Measurements from ENCODE around the gene TVP23A. TPM values are rescaled to one million over a fixed set of nuclear protein-coding genes. Genes with fewer than 3 reads are reported as not detected.

TVP23A gene
- total and polyA plus RNA-seq, 2 donors (not counting 1 experiment from before 2014, with no cell fraction given): 0.37 to 3.2 TPM

DNA sequence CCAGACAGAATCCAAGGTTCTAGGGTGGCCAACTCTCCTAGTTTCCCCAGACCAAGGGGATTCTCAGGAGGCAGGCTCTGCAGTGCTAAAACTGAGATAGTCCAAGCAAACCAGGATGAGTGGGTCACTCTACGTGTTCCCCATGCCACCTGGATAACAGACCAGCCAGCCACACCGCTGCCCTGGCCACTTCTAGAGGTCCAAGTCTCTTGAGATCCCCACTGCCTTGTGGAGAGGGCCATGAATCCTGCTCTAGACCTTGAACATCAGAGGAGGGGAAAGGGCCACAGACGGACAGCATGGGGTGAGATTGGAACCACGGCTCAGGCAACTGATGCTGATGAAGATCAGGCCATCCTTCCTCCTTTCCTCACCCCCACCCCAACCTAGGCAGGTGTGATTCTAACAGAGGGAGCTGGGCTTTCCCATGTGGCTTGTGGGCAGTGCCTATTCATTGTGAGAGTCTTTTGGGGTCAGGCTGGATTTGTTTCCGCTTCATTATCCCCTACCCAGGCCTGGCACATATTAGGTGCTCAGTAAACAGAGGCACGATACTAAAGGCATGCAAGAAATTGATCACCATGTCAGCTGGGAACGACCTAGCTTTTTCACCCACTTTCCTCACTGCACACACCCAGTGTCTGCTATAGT, 16.8 kb upstream of the TVP23A start:
- intact Hi-C loops (cut with micrococcal nuclease): no loop called here
- POLR2A ChIA-PET: interaction anchor here (0.5 kb wide), 1 partner anchor 12 kb away, joined by 9 read pairs; no protein-coding TSS in a partner anchor

DNA sequence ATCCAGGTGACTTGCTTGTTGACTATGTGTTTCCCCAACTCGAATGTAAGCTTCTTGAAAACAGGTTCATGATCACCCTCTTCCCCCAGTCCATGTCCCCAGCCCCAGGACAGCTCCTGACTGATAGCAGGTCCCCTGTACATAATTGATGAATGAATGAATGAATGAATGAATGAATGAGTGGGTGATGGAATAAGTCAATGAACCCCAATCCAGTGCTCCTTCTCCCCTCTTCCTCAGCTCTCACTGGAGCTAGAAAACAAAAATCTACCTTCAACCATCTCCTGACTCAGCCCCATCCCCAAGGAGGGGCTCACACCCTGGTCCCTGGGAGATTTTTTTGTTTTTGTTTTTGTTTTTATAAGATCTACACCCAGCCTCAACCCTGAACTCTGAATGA, 16.2 kb upstream of the TVP23A start:
- Mint-ChIP-seq H3K9me3 (ENCODE audit: insufficient read depth) (no peaks in the 10 kb centered on the region), H3K27ac (peak overlapping the region; percentile 75), H3K27me3 (no peaks in the 10 kb centered on the region), H3K4me3 (no peak overlapping the region), H3K4me1 (peaks cover 50% of the 10 kb centered on the region)
- peaks cover 0 to 8% (median 6%) of the 10 kb centered on the region in 3 donors for H3K9me3 ChIP-seq (ENCODE audit: control extremely low read depth in 1 of 3, control insufficient read depth in 2 of 3, insufficient read depth in 1 of 3, low read length in 2 of 3)
- DNase-seq (no peak), ATAC-seq (ENCODE audit: low read depth) (no peak)
- intact Hi-C loops (cut with micrococcal nuclease): no loop called here
- ChIA-PET CTCF (interaction anchor here (1.0 to 1.4 kb wide), 2 partner anchors 10 to 314 kb away, joined by 3 to 4 read pairs; no protein-coding TSS in a partner anchor), POLR2A (interaction anchor here (1.2 kb wide), 1 partner anchor 18 kb away, joined by 3 read pairs; no protein-coding TSS in a partner anchor)
- H3K27ac ChIP-seq (ENCODE audit: low read length in 2 of 2): no peak overlapping the region
- H4K20me1 ChIP-seq (ENCODE audit: control insufficient read depth, insufficient read depth, low read length, poor library complexity, severe bottlenecking): no peaks in the 10 kb centered on the region
- peaks cover 28 to 37% of the 10 kb centered on the region in 2 donors for H3K4me1 ChIP-seq (ENCODE audit: control insufficient read depth in 2 of 2, insufficient read depth in 2 of 2, low read length in 2 of 2)
- WGBS (ENCODE audit: insufficient coverage): no CpG with 5 or more reads among the region's 1 CpG
- no peak overlapping the region for H3K4me2 ChIP-seq (replicated peaks; ENCODE audit: low read depth, low read length, poor library complexity, severe bottlenecking)
- H3K4me3 ChIP-seq (ENCODE audit: control extremely low read depth in 1 of 5, extremely low read depth in 1 of 5, insufficient read depth in 1 of 5, low read depth in 2 of 5, low read length in 4 of 5): no peak overlapping the region
- no peaks in the 10 kb centered on the region for H3K27me3 ChIP-seq (replicated peaks in 1 of 4; ENCODE audit: control extremely low read depth in 1 of 4, control insufficient read depth in 3 of 4, insufficient read depth in 4 of 4, low read length in 3 of 4)
- no peaks in the 10 kb centered on the region for H3K36me3 ChIP-seq (replicated peaks in 1 of 2; ENCODE audit: control extremely low read depth in 1 of 2, control insufficient read depth in 1 of 2, extremely low read depth in 1 of 2, insufficient read depth in 2 of 2, low read length in 1 of 2)
- no peak overlapping the region for H2AFZ ChIP-seq (ENCODE audit: insufficient read depth, low read depth, low read length, poor library complexity, severe bottlenecking)
- no peak overlapping the region for H3K9ac ChIP-seq (ENCODE audit: low read length)
- no peak for TF ChIP-seq EZH2 (IDR thresholded peaks at IDR 0.05; ENCODE audit: borderline replicate concordance, insufficient read depth, low read depth, low read length, poor library complexity, severe bottlenecking)
- TF ChIP-seq, protein P1, sequence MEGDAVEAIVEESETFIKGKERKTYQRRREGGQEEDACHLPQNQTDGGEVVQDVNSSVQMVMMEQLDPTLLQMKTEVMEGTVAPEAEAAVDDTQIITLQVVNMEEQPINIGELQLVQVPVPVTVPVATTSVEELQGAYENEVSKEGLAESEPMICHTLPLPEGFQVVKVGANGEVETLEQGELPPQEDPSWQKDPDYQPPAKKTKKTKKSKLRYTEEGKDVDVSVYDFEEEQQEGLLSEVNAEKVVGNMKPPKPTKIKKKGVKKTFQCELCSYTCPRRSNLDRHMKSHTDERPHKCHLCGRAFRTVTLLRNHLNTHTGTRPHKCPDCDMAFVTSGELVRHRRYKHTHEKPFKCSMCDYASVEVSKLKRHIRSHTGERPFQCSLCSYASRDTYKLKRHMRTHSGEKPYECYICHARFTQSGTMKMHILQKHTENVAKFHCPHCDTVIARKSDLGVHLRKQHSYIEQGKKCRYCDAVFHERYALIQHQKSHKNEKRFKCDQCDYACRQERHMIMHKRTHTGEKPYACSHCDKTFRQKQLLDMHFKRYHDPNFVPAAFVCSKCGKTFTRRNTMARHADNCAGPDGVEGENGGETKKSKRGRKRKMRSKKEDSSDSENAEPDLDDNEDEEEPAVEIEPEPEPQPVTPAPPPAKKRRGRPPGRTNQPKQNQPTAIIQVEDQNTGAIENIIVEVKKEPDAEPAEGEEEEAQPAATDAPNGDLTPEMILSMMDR (IDR thresholded peaks at IDR 0.05): no peak
- no peaks in the 10 kb centered on the region for H3K79me2 ChIP-seq (ENCODE audit: control insufficient read depth, insufficient read depth, low read length)

More for the DNA sequence above, 16.8 kb upstream of the TVP23A start:
- Mint-ChIP-seq H3K9me3 (ENCODE audit: insufficient read depth) (no peaks in the 10 kb centered on the region), H3K4me1 (peaks cover 47% of the 10 kb centered on the region), H3K27ac (peak overlapping the region; percentile 46), H3K27me3 (no peaks in the 10 kb centered on the region), H3K4me3 (no peak overlapping the region)
- no peaks in the 10 kb centered on the region for H3K27me3 ChIP-seq (replicated peaks in 1 of 4; ENCODE audit: control extremely low read depth in 1 of 4, control insufficient read depth in 3 of 4, insufficient read depth in 4 of 4, low read length in 3 of 4)
- no peaks in the 10 kb centered on the region for H3K79me2 ChIP-seq (ENCODE audit: control insufficient read depth, insufficient read depth, low read length)
- H3K36me3 ChIP-seq (replicated peaks in 1 of 2; ENCODE audit: control extremely low read depth in 1 of 2, control insufficient read depth in 1 of 2, extremely low read depth in 1 of 2, insufficient read depth in 2 of 2, low read length in 1 of 2): no peaks in the 10 kb centered on the region
- no peak overlapping the region for H3K9ac ChIP-seq (ENCODE audit: low read length)
- DNase-seq (no peak), ATAC-seq (ENCODE audit: low read depth) (no peak)
- H3K4me3 ChIP-seq (ENCODE audit: control extremely low read depth in 1 of 5, extremely low read depth in 1 of 5, insufficient read depth in 1 of 5, low read depth in 2 of 5, low read length in 4 of 5): no peak overlapping the region
- no peak overlapping the region for H3K4me2 ChIP-seq (replicated peaks; ENCODE audit: low read depth, low read length, poor library complexity, severe bottlenecking)
- 80% methylated on average over 4 of the region's 7 CpGs for WGBS (ENCODE audit: insufficient coverage)
- CTCF ChIA-PET: interaction anchor here (0.9 to 1.4 kb wide), 2 partner anchors 33 to 314 kb away, joined by 4 to 6 read pairs; no protein-coding TSS in a partner anchor
- peaks cover 0 to 8% (median 6%) of the 10 kb centered on the region in 3 donors for H3K9me3 ChIP-seq (ENCODE audit: control extremely low read depth in 1 of 3, control insufficient read depth in 2 of 3, insufficient read depth in 1 of 3, low read length in 2 of 3)
- H3K27ac ChIP-seq (ENCODE audit: low read length in 2 of 2): no peak overlapping the region
- no peaks in the 10 kb centered on the region for H4K20me1 ChIP-seq (ENCODE audit: control insufficient read depth, insufficient read depth, low read length, poor library complexity, severe bottlenecking)
- peaks cover 28 to 37% of the 10 kb centered on the region in 2 donors for H3K4me1 ChIP-seq (ENCODE audit: control insufficient read depth in 2 of 2, insufficient read depth in 2 of 2, low read length in 2 of 2)
- TF ChIP-seq, protein P1 (IDR thresholded peaks at IDR 0.05): no peak
- TF ChIP-seq EZH2 (IDR thresholded peaks at IDR 0.05; ENCODE audit: borderline replicate concordance, insufficient read depth, low read depth, low read length, poor library complexity, severe bottlenecking): no peak
- no peak overlapping the region for H2AFZ ChIP-seq (ENCODE audit: insufficient read depth, low read depth, low read length, poor library complexity, severe bottlenecking)
